CD1c-positive myeloid dendritic cell (primary cell): Measurements from ENCODE around the gene PEAK1.

ENCODE experiments used
- DNase-seq: peaks from one replicate; pipeline ENCODE4 v3.0.0-alpha.2; 2016; ENCODE audit errors: extremely low spot score

Gene PEAK1

GRCh38 chr15:77064063-77064462 lies 355.8 kb downstream of the PEAK1 start:
- DNase-seq: no peak

GRCh38 chr15:77063249-77063648 lies 356.7 kb downstream of the PEAK1 start:
- DNase-seq: no peak

DNA sequence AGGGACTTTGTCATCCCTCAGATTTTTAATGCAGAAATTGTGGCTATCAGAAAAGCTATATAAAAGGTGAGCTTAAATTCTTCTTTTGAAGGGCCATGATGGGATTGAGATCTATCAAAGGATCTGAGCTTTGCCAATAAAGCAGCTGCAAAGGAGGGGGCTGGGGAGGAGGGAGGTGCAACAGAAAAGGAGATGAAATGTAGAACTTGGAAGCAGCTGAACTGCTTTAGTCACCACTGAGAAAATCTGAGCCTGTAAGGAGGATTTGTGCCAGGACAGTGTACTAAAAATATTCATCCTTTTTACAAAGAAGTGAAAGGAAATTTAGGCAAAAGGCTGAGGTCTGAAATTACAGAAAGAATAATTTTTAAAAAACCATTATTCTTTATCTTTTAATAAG lies 359.4 kb downstream of the PEAK1 start:
- DNase-seq: no peak

GRCh38 chr15:77059786-77060361 lies 360.0 kb downstream of the PEAK1 start:
- peak; percentile 40 for DNase-seq

- no peak for DNase-seq
These were observed 361.4 kb downstream of the PEAK1 start for GRCh38 chr15:77058468-77058867.

GRCh38 chr15:77057685-77058084 lies 362.2 kb downstream of the PEAK1 start:
- no peak for DNase-seq

DNA sequence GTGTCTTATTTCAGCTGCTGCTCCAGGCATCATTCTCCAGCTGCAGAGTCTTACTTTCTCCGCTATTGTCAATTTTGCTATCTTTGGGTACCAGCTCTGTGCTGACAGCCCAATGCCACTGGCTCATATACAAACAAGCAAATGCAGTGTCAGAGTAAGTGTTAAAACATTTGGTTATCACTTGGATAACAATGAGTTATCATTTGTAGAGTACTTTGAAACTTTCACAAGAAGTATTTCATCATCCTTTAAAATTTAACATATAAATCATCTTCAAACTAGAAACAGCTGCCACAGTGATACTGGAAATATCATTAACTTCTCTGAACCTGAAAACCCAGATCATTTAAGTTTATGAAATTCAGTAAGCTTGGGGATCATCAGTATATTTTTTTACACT lies 362.8 kb downstream of the PEAK1 start:
- DNase-seq: no peak

DNA sequence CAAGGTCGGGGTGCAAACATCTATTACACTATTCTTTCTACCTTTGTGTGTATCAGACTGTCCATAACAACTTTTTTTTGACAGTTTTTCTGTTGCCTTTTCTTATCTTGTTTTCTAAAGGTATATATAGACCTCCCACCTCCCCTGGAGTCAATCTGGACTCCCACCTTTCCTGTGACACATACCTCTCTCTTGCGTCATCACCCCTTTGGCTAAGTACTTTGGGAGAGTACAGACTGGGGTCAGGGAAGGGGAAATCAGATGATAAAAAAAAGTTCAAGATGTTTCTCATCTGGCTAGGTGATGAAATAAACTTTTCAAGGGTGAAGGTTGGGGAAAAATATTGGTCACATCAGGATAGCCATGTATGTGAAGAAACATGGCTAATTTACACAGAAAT lies 366.2 kb downstream of the PEAK1 start:
- no peak for DNase-seq

DNA sequence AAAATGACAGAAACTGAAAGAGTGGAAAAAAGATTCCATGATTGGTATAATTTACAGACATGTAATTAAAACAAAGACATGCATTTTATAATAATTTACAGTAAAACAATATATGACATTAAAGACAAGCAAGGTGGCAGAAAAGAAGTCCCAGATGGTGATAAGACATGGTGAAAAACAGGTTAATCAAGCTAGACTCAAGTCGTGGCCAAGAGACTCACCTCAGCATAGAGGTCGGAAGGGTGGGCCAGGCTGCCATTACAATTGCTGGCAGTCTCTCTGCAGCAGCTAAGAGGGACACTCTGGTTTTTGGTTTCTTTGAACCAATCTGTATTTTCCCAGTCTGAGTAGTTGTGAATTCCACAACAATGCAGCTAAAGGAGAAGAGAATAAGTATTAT lies 367.3 kb downstream of the PEAK1 start:
- DNase-seq: no peak
